Type B pancreatic cell (in vitro differentiated cells): ENCODE measurements around the gene WBP2NL. TPM values are rescaled to one million over a fixed set of nuclear protein-coding genes. Genes with fewer than 3 reads are reported as not detected.

Source experiments
- DNase-seq: peaks from one replicate; pipeline ENCODE4 v3.0.0; 2021; ENCODE audit warnings: mixed read lengths; ENCODE audit not compliant: unreplicated experiment; ENCODE audit errors: extremely low spot score
- H3K27ac Mint-ChIP-seq: 2 replicates; pipeline ENCODE4 v1.8.0; 2021; ENCODE audit warnings: mild to moderate bottlenecking, mixed read lengths
- H3K27me3 Mint-ChIP-seq: 2 replicates; pipeline ENCODE4 v1.8.0; 2021; ENCODE audit warnings: mixed read lengths
- H3K36me3 Mint-ChIP-seq: 2 replicates; pipeline ENCODE4 v1.8.0; 2021; ENCODE audit warnings: mixed read lengths
- H3K4me1 Mint-ChIP-seq: one replicate; pipeline ENCODE4 v1.8.0; 2021; ENCODE audit warnings: mixed read lengths; ENCODE audit not compliant: unreplicated experiment
- H3K4me3 Mint-ChIP-seq: 2 replicates; pipeline ENCODE4 v1.8.0; 2021; ENCODE audit warnings: mild to moderate bottlenecking, mixed read lengths
- H3K9me3 Mint-ChIP-seq: 2 replicates; pipeline ENCODE4 v1.8.0; 2021; ENCODE audit warnings: mixed read lengths
- CTCF ChIP-seq: fragments of 200-600 bp; sonication (generic); conservative IDR thresholded peaks from 2 replicates; pipeline ENCODE4 v1.5.0; 2021; ENCODE audit warnings: antibody characterized with exemption, mild to moderate bottlenecking
- total RNA-seq: library from RNA; stranded (reverse); gene quantifications from 2 replicates; pipeline ENCODE4 v1.2.1, GENCODE V29; 2021; ENCODE audit warnings: low replicate concordance

WBP2NL gene
- total RNA-seq, 1 donor from 2014 or later, result not detected

- TF ChIP-seq CTCF, result no peak
- no peak for DNase-seq
Measured at GRCh38 chr22:42022162-42022847, 23.7 kb downstream of the WBP2NL start.

GRCh38 chr22:42025421-42025820 is 26.8 kb downstream of the WBP2NL start:
- DNase-seq, result no peak
- Mint-ChIP-seq H3K4me3 (no peak overlapping the region), H3K36me3 (no peaks in the 10 kb centered on the region), H3K9me3 (peaks cover 4% of the 10 kb centered on the region), H3K4me1 (peaks cover 5% of the 10 kb centered on the region), H3K27ac (no peak overlapping the region), H3K27me3 (peaks cover 13% of the 10 kb centered on the region)
- no peak for TF ChIP-seq CTCF

More at GRCh38 chr22:42022162-42022847, 23.7 kb downstream of the WBP2NL start:
- Mint-ChIP-seq H3K27ac (peak overlapping the region; percentile 98), H3K27me3 (peaks cover 10% of the 10 kb centered on the region), H3K9me3 (peaks cover 4% of the 10 kb centered on the region), H3K36me3 (no peaks in the 10 kb centered on the region), H3K4me1 (peaks cover 5% of the 10 kb centered on the region), H3K4me3 (peak overlapping the region; percentile 41)

DNA sequence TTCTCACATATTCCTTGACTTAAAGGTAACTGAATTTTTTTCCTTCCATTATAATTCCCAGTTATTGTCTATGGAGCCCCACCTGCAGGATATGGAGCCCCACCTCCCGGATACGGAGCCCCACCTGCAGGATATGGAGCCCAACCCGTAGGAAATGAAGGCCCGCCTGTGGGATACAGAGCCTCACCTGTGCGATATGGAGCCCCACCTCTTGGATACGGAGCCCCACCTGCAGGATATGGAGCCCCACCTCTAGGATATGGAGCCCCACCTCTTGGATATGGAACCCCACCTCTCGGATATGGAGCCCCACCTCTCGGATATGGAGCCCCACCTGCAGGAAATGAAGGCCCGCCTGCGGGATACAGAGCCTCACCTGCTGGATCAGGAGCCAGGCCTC is 28.1 kb downstream of the WBP2NL start:
- no peaks in the 10 kb centered on the region for H3K36me3 Mint-ChIP-seq
- TF ChIP-seq CTCF, result no peak
- no peak for DNase-seq
- peaks cover 4% of the 10 kb centered on the region for H3K9me3 Mint-ChIP-seq
- peaks cover 22% of the 10 kb centered on the region for H3K27me3 Mint-ChIP-seq
- no peak overlapping the region for H3K4me3 Mint-ChIP-seq
- no peak overlapping the region for H3K27ac Mint-ChIP-seq
- H3K4me1 Mint-ChIP-seq, result peaks cover 5% of the 10 kb centered on the region

DNA sequence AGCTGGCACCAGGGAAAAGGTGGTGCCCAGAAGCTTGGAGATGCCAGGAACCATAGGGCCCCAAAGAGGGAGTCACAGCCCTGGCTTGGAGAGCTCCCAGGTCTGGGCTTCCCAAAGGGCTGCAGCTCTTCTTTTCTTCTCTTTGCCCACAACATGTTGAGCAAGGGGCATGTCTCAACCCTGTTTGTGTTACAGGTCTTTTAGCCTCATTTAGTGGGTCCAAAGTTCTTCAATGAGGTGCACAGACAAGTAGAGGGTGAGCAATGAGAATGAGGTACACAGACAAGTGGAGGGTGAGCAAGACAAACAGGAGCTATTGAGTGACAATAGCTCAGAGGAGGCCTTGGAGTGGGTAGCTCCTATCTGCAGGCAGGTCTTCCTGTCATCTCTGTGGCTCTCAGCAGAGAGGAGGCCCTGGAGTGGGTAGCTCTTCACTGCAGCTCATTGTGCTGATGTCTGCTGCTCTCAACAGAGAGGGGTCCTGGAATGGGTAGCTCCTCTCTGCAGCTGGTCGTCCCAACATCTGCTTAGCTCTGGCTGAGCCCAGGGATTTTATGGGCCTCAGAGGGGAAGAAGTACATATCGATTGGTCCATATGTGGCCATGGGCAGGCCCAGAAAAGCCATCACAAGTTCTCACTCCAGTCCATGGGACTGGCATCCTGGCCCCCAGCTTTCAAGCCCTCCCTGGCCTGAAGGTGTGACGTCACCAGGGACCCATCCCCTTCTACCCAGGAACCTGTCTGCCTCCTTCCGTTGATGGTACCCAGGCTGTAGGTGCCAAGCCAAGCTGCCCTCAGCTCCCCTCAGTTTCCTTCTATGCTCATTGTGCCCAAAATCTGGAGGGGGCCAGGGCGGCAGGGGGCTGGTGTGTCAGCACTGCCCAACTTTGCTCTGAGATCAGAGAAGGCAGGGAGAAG is 34.9 kb downstream of the WBP2NL start:
- no peak for TF ChIP-seq CTCF
- peaks cover 8% of the 10 kb centered on the region for H3K9me3 Mint-ChIP-seq
- H3K27me3 Mint-ChIP-seq, result peaks cover 30% of the 10 kb centered on the region
- no peak overlapping the region for H3K27ac Mint-ChIP-seq
- no peaks in the 10 kb centered on the region for H3K4me1 Mint-ChIP-seq
- no peaks in the 10 kb centered on the region for H3K36me3 Mint-ChIP-seq
- no peak overlapping the region for H3K4me3 Mint-ChIP-seq
- DNase-seq, result no peak

DNA sequence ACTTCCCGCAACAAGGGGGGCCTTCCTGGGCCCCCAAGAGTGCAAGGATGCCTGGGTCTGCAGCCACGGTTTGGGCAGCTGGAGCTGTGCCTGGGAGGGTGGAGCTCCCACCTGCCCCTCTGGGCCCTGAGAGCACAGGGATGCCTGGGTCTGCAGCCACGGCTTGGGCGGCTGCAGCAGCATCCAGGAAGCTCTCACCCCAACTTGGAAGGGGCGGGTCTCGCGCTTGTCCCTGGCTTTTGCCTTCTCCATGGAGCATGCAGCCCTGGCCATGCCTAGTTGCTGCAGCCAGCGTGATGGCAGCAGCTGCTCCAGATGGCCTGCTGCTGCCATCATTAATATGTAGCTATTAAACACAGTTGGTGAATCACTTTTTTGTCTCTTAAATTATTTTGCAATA is 36.7 kb downstream of the WBP2NL start:
- Mint-ChIP-seq H3K27ac (no peak overlapping the region), H3K4me3 (no peak overlapping the region), H3K27me3 (peaks cover 22% of the 10 kb centered on the region), H3K9me3 (peaks cover 8% of the 10 kb centered on the region), H3K36me3 (no peaks in the 10 kb centered on the region), H3K4me1 (no peaks in the 10 kb centered on the region)
- no peak for TF ChIP-seq CTCF
- DNase-seq, result no peak
